ENCODE results near the gene SLC5A6. TPM values are rescaled to one million over a fixed set of nuclear protein-coding genes. Genes with fewer than 3 reads are reported as not detected.

SLC5A6 gene
- polyA plus RNA-seq, 1 of the 3 experiments (the other 2 are of a cell fraction): 75.7 TPM

DNA sequence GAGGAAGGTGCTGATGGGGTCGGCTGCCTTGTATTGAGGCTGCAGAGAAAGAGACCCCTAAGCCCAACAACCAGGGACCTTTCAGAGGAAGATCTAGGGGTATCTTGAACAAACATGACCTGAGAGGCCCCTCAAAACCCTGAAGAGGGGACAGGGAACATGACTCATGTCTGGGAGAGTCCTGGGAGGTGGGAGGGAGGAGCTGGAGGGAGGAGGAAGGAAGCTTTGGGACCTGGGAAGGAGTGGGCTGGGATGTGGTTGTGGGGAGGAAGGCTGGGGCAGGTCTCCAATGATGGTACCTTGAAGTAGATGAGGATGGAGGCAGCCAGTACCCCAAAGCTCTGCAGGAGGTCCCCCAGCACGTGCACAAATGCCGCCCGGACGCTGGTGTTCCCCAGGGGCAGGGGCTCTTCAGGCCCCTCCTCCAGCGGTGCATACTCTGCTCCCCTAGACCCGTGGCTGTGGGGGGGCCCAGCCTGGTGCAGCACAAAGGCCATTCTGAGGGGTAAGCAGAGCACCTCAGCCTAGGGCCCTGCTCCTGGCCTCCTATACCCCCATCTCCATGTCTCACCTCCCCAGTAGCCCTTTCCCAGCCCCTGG, 44.9 kb upstream of the SLC5A6 start:
- H3K79me2 ChIP-seq (ENCODE audit: insufficient read depth): no peaks in the 10 kb centered on the region
- TF ChIP-seq MXI1 (IDR thresholded peaks at IDR 0.05; ENCODE audit: low read depth, low read length) (no peak), POLR2AphosphoS5 (IDR thresholded peaks at IDR 0.05; ENCODE audit: low read depth, low read length) (no peak), RXRA (IDR thresholded peaks at IDR 0.05; ENCODE audit: borderline replicate concordance, low read depth) (no peak), EZH2phosphoT487 (IDR thresholded peaks at IDR 0.05; ENCODE audit: borderline replicate concordance, low read depth) (no peak), FOXM1 (IDR thresholded peaks at IDR 0.05; ENCODE audit: low read depth) (no peak)
- TF ChIP-seq, protein P1, sequence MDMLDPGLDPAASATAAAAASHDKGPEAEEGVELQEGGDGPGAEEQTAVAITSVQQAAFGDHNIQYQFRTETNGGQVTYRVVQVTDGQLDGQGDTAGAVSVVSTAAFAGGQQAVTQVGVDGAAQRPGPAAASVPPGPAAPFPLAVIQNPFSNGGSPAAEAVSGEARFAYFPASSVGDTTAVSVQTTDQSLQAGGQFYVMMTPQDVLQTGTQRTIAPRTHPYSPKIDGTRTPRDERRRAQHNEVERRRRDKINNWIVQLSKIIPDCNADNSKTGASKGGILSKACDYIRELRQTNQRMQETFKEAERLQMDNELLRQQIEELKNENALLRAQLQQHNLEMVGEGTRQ (IDR thresholded peaks at IDR 0.05; ENCODE audit: borderline replicate concordance, low read depth, low read length): no peak
- TF ChIP-seq, protein P2, sequence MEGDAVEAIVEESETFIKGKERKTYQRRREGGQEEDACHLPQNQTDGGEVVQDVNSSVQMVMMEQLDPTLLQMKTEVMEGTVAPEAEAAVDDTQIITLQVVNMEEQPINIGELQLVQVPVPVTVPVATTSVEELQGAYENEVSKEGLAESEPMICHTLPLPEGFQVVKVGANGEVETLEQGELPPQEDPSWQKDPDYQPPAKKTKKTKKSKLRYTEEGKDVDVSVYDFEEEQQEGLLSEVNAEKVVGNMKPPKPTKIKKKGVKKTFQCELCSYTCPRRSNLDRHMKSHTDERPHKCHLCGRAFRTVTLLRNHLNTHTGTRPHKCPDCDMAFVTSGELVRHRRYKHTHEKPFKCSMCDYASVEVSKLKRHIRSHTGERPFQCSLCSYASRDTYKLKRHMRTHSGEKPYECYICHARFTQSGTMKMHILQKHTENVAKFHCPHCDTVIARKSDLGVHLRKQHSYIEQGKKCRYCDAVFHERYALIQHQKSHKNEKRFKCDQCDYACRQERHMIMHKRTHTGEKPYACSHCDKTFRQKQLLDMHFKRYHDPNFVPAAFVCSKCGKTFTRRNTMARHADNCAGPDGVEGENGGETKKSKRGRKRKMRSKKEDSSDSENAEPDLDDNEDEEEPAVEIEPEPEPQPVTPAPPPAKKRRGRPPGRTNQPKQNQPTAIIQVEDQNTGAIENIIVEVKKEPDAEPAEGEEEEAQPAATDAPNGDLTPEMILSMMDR (IDR thresholded peaks at IDR 0.05): no peak
- CTCF ChIA-PET: interaction anchor here (0.7 to 10.8 kb wide), 9 partner anchors 8 to 252 kb away, joined by 3 to 133 read pairs (median 4); partner anchors contain the start of gene SLC30A3
- no peaks in the 10 kb centered on the region for H4K20me1 ChIP-seq (ENCODE audit: insufficient read depth)
- H3K4me2 ChIP-seq: no peak overlapping the region
- H3K27ac ChIP-seq (ENCODE audit: low read depth in 2 of 2, low read length in 1 of 2): no peak overlapping the region
- POLR2A ChIA-PET: no interaction called here
- no peak for DNase-seq
- no peak overlapping the region for H3K9ac ChIP-seq
- no peak overlapping the region for H2AFZ ChIP-seq (ENCODE audit: low read depth)
- peaks cover 18% of the 10 kb centered on the region for H3K27me3 ChIP-seq (ENCODE audit: insufficient read depth)
- H3F3A ChIP-seq (replicated peaks; ENCODE audit: insufficient read depth): peaks cover 17% of the 10 kb centered on the region
- H3K36me3 ChIP-seq (replicated peaks in 1 of 2; ENCODE audit: control insufficient read depth in 1 of 2, insufficient read depth in 2 of 2, low read length in 1 of 2): no peaks in the 10 kb centered on the region
- no peaks in the 10 kb centered on the region for H3K9me2 ChIP-seq
- WGBS (ENCODE audit: low lambda C conversion rate): 91% methylated on average over 2 of the region's 7 CpGs
- peaks cover 14 to 18% of the 10 kb centered on the region in 2 experiments for H3K4me1 ChIP-seq (ENCODE audit: control insufficient read depth in 1 of 2, insufficient read depth in 2 of 2, low read depth in 1 of 2, low read length in 1 of 2)
- no peak overlapping the region for H3K4me3 ChIP-seq (ENCODE audit: low read depth in 2 of 2, low read length in 1 of 2)
- no peaks in the 10 kb centered on the region for H3K9me3 ChIP-seq

DNA sequence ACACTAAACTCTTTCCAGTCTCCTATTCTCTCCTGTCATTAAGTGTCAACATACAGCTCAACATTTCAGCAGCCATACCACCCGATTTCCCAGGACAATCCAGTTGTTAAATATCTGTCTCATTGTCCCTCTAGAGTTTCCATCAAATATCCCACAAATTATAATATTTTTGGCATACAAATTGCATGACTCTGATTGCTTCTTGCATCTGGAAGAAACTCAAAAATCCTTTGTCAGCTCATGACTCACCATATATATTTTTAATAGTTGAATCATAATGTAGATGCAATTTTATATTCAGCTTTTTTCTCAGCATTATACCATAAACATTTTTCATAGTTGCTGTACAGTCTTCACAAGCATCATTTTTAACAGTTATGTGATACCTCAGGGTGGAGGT, 43.6 kb upstream of the SLC5A6 start:
- 0 out of 2 replicates have a peak overlapping the region, but pooled peaks have one; percentile 47 for H2AFZ ChIP-seq (ENCODE audit: low read depth)
- no peaks in the 10 kb centered on the region for H4K20me1 ChIP-seq (ENCODE audit: insufficient read depth)
- H3K9me3 ChIP-seq: no peaks in the 10 kb centered on the region
- H3K4me1 ChIP-seq (ENCODE audit: control insufficient read depth in 1 of 2, insufficient read depth in 2 of 2, low read depth in 1 of 2, low read length in 1 of 2): peaks cover 14 to 18% of the 10 kb centered on the region in 2 experiments
- peaks cover 5% of the 10 kb centered on the region; the same call in 1 of the 2 replicates for H3K27me3 ChIP-seq (ENCODE audit: insufficient read depth)
- no peaks in the 10 kb centered on the region for H3K79me2 ChIP-seq (ENCODE audit: insufficient read depth)
- H3K4me3 ChIP-seq (ENCODE audit: low read depth in 2 of 2, low read length in 1 of 2): no peak overlapping the region
- 0 out of 2 replicates have a peak, but pooled peaks have one; percentile 44 for TF ChIP-seq TEAD4 (IDR thresholded peaks at IDR 0.05; ENCODE audit: borderline replicate concordance, insufficient read depth)
- TF ChIP-seq POLR2AphosphoS5 (IDR thresholded peaks at IDR 0.05; ENCODE audit: low read depth, low read length): peak; percentile 16; the same call in 1 of the 2 replicates
- TF ChIP-seq, protein P3, sequence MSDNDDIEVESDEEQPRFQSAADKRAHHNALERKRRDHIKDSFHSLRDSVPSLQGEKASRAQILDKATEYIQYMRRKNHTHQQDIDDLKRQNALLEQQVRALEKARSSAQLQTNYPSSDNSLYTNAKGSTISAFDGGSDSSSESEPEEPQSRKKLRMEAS (IDR thresholded peaks at IDR 0.05; ENCODE audit: low read depth): no peak; the same call in 1 of the 2 replicates
- TF ChIP-seq JUND (IDR thresholded peaks at IDR 0.05): no peak; the same call in 1 of the 2 replicates
- TF ChIP-seq FOSL2 (IDR thresholded peaks at IDR 0.05; ENCODE audit: borderline replicate concordance, low read depth): peak; percentile 91; the same call in 1 of the 2 replicates
- peak; percentile 74; the same call in 1 of the 2 replicates for TF ChIP-seq NFIC (IDR thresholded peaks at IDR 0.05; ENCODE audit: borderline replicate concordance)
- no peak for TF ChIP-seq GATA2 (CRISPR knock-in tag; IDR thresholded peaks at IDR 0.05)
- TF ChIP-seq TCF12 (IDR thresholded peaks at IDR 0.05): peak; percentile 41; the same call in 1 of the 2 replicates
- TF ChIP-seq, protein P4, sequence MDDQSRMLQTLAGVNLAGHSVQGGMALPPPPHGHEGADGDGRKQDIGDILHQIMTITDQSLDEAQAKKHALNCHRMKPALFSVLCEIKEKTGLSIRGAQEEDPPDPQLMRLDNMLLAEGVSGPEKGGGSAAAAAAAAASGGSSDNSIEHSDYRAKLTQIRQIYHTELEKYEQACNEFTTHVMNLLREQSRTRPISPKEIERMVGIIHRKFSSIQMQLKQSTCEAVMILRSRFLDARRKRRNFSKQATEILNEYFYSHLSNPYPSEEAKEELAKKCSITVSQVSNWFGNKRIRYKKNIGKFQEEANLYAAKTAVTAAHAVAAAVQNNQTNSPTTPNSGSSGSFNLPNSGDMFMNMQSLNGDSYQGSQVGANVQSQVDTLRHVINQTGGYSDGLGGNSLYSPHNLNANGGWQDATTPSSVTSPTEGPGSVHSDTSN (IDR thresholded peaks at IDR 0.05): peak; percentile 69
- DNase-seq: no peak
- H3K36me3 ChIP-seq (replicated peaks in 1 of 2; ENCODE audit: control insufficient read depth in 1 of 2, insufficient read depth in 2 of 2, low read length in 1 of 2): no peaks in the 10 kb centered on the region
- H3F3A ChIP-seq (replicated peaks; ENCODE audit: insufficient read depth): peaks cover 17% of the 10 kb centered on the region
- WGBS (ENCODE audit: low lambda C conversion rate): 19% methylated on average over 1 of the region's 1 CpG
- CTCF ChIA-PET: interaction anchor here (0.9 to 10.8 kb wide), 10 partner anchors 9 to 132 kb away, joined by 3 to 133 read pairs (median 4); partner anchors contain the start of genes ABHD1 and SLC30A3
- no peak overlapping the region for H3K9ac ChIP-seq
- POLR2A ChIA-PET: interaction anchor here (0.8 to 1.0 kb wide), 2 partner anchors 8 to 27 kb away, joined by 3 to 4 read pairs; partner anchors contain the start of gene TRIM54
- peak overlapping the region; percentile 36 to 82 for H3K27ac ChIP-seq (ENCODE audit: low read depth in 2 of 2, low read length in 1 of 2)
- no peaks in the 10 kb centered on the region for H3K9me2 ChIP-seq
- H3K4me2 ChIP-seq: peak overlapping the region; percentile 72

Data from SK-N-SH (cell line).